ENCODE results near the gene NREP. TPM values are rescaled to one million over a fixed set of nuclear protein-coding genes. Genes with fewer than 3 reads are reported as not detected.

NREP gene
- total RNA-seq, 1 experiment from 2014 or later = 163 TPM

- no peaks in the 10 kb centered on the region for H3K27me3 Mint-ChIP-seq (ENCODE audit: low read depth)
- Histone ChIP-seq H4K20me1 (ENCODE audit: control insufficient read depth, insufficient read depth, insufficient read length) (no peaks in the 10 kb centered on the region), H3K4me1 (ENCODE audit: insufficient read depth, low read length) (no peaks in the 10 kb centered on the region), H3K14ac (ENCODE audit: insufficient read depth, low read length) (no peak overlapping the region), H3K79me1 (ENCODE audit: insufficient read depth, low read depth, low read length, poor library complexity, severe bottlenecking) (no peaks in the 10 kb centered on the region), H3K27ac (ENCODE audit: insufficient read length, low read depth, low read length) (no peak overlapping the region), H2BK5ac (ENCODE audit: insufficient read length, low read length) (no peak overlapping the region), H4K5ac (ENCODE audit: insufficient read length, low read depth, low read length) (no peak overlapping the region), H2BK15ac (ENCODE audit: low read depth, low read length) (no peak overlapping the region), H3K23ac (ENCODE audit: insufficient read length, low read depth, low read length) (no peak overlapping the region), H2BK20ac (ENCODE audit: low read depth, low read length, poor library complexity, severe bottlenecking) (no peak overlapping the region), H3K23me2 (ENCODE audit: insufficient read length, low read depth, low read length, poor library complexity, severe bottlenecking) (no peaks in the 10 kb centered on the region), H2BK120ac (ENCODE audit: low read depth, low read length, poor library complexity, severe bottlenecking) (no peak overlapping the region), H4K8ac (replicated peaks; ENCODE audit: insufficient read length, low read depth, low read length) (no peak overlapping the region), H3T11ph (ENCODE audit: low read length) (no peak overlapping the region), H3K79me2 (ENCODE audit: insufficient read depth, low read length) (no peaks in the 10 kb centered on the region), H3K18ac (ENCODE audit: insufficient read length, low read depth, low read length) (no peak overlapping the region), H4K91ac (ENCODE audit: insufficient read length, low read depth, low read length) (no peak overlapping the region), H2BK12ac (ENCODE audit: insufficient read length, low read depth, low read length) (no peak overlapping the region), H2AK5ac (ENCODE audit: insufficient read length, low read length) (no peak overlapping the region), H3K9me3 (ENCODE audit: control insufficient read depth, low read depth, low read length) (no peaks in the 10 kb centered on the region), H3K27me3 (ENCODE audit: insufficient read depth, low read length) (no peaks in the 10 kb centered on the region), H3K4ac (ENCODE audit: low read depth, low read length) (no peak overlapping the region), H3K4me2 (ENCODE audit: insufficient read depth, insufficient read length, low read length) (no peak overlapping the region), H3K56ac (ENCODE audit: insufficient read length, low read depth, low read length) (no peak overlapping the region), H3K9ac (ENCODE audit: extremely low read depth, insufficient read length, low read length) (no peak overlapping the region), H2AFZ (ENCODE audit: low read length) (no peak overlapping the region)
- DNase-seq = no peak
- WGBS (ENCODE audit: extremely low coverage, insufficient read length, low lambda C conversion rate) = no CpG with 5 or more reads among the region's 6 CpGs
- H3K9me3 Mint-ChIP-seq = no peaks in the 10 kb centered on the region
- peaks cover 12 to 15% of the 10 kb centered on the region in 2 experiments for H3K4me1 Mint-ChIP-seq
- H3K36me3 Mint-ChIP-seq (ENCODE audit: insufficient read depth in 1 of 3, low read depth in 3 of 3) = no peaks in the 10 kb centered on the region
- no peak overlapping the region for H3K4me3 Mint-ChIP-seq
- TF ChIP-seq CTCF (conservative IDR thresholded peaks at IDR 0.05) = no peak
- no peak overlapping the region for H3K27ac Mint-ChIP-seq
Measured at GRCh38 chr5:111697215-111697614, 59.8 kb downstream of the NREP start.
